Measurements from ENCODE around the gene TIMM44. TPM values are rescaled to one million over a fixed set of nuclear protein-coding genes. Genes with fewer than 3 reads are reported as not detected.
A peak's percentile ranks its signal among the peaks of the same experiment; 100 is the strongest.
"Not testable (repeated sequence)": the region's sequence is repeated elsewhere in the genome, so short reads cannot be mapped to it uniquely, and the experiment has no call there.

TIMM44 gene
- total and polyA plus RNA-seq, 4 donors: 17.7 to 35.8 (median 26.6) TPM

DNA sequence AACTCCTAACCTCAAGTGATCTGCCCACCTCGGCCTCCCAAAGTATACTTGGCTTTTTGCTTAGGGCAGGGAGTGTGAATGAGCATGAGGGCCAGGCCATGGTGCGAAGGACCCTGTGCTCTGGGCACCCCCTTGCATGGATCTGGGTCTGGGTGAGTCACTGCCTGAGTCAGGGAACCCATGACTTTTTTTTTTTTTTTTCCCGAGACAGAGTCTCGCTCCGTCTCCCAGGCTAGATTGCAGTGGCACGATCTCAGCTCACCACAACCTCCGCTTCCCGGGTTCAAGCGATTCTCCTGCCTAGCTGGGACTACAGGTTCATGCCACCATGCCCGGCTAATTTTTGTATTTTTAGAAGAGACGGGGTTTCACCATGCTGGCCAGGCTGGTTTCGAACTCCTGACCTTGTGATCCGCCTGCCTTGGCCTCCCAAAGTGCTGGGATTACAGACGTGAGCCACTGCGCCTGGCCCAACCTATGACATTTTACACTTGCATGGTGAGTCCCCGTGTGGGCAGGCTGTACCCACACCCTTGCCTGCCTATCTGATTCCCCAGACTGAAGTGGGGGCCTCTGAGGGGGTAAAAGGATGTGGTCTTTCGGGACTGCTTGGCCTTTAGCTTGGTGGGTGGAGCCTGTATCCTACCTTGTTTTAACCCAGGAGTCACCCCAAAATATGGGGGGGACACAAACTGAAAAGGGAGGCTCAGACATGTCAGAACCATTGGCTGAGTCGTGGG is 49.9 kb downstream of the TIMM44 start:
- H3K27me3 ChIP-seq (ENCODE audit: control insufficient read depth in 4 of 4, insufficient read depth in 4 of 4, low read length in 3 of 4); H3K9ac ChIP-seq (ENCODE audit: low read depth in 1 of 2, low read length in 2 of 2); H3K9me3 ChIP-seq (ENCODE audit: control insufficient read depth in 4 of 4, low read length in 3 of 4); DNase-seq (ENCODE audit: low spot score); H3K36me3 ChIP-seq (ENCODE audit: control insufficient read depth in 4 of 4, insufficient read depth in 3 of 4, low read depth in 1 of 4, low read length in 3 of 4); H3K4me3 ChIP-seq (ENCODE audit: low read depth in 1 of 3, low read length in 3 of 3); H3K27ac ChIP-seq (ENCODE audit: low read depth in 1 of 2, low read length in 2 of 2): not testable (repeated sequence)
- 89% methylated on average over 18 of the region's 18 CpGs for WGBS
- peaks cover 6 to 19% (median 9%) of the 10 kb centered on the region in 4 donors for H3K4me1 ChIP-seq (ENCODE audit: control insufficient read depth in 4 of 4, insufficient read depth in 4 of 4, low read length in 3 of 4)

DNA sequence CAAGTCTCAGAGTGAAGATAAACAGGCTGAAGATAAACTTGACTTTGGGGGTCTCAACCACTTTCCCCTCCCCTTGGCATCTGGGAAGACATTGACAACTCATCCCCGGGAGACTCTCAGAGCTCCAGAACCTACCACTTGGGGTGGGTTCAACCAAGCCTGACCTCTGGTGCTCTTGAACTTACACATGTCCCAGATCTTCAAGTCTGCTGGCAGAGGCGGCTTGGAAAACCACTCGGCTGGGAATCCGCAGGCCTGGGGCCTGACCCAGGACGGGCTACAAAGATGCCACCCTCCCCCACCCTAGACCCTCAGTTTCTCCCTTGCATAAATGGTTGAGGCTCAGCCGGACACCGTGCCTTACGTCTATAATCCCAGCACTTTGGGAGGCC is 54.6 kb downstream of the TIMM44 start:
- Histone ChIP-seq H3K4me1 (ENCODE audit: control insufficient read depth in 4 of 4, insufficient read depth in 4 of 4, low read length in 3 of 4) (peaks cover 0 to 13% (median 7%) of the 10 kb centered on the region in 4 donors), H3K4me3 (ENCODE audit: low read depth in 1 of 3, low read length in 3 of 3) (peak overlapping the region; percentile 41 to 76 (median 42)), H3K27ac (ENCODE audit: low read depth in 1 of 2, low read length in 2 of 2) (no peak overlapping the region), H3K9ac (ENCODE audit: low read depth in 1 of 2, low read length in 2 of 2) (peak overlapping the region in 1 of 2 donors; percentile 69), H3K9me3 (ENCODE audit: control insufficient read depth in 4 of 4, low read length in 3 of 4) (no peaks in the 10 kb centered on the region), H3K36me3 (ENCODE audit: control insufficient read depth in 4 of 4, insufficient read depth in 3 of 4, low read depth in 1 of 4, low read length in 3 of 4) (no peaks in the 10 kb centered on the region), H3K27me3 (ENCODE audit: control insufficient read depth in 4 of 4, insufficient read depth in 4 of 4, low read length in 3 of 4) (no peaks in the 10 kb centered on the region)
- no peak for TF ChIP-seq HNF4A (conservative IDR thresholded peaks at IDR 0.05)
- TF ChIP-seq, protein P1, sequence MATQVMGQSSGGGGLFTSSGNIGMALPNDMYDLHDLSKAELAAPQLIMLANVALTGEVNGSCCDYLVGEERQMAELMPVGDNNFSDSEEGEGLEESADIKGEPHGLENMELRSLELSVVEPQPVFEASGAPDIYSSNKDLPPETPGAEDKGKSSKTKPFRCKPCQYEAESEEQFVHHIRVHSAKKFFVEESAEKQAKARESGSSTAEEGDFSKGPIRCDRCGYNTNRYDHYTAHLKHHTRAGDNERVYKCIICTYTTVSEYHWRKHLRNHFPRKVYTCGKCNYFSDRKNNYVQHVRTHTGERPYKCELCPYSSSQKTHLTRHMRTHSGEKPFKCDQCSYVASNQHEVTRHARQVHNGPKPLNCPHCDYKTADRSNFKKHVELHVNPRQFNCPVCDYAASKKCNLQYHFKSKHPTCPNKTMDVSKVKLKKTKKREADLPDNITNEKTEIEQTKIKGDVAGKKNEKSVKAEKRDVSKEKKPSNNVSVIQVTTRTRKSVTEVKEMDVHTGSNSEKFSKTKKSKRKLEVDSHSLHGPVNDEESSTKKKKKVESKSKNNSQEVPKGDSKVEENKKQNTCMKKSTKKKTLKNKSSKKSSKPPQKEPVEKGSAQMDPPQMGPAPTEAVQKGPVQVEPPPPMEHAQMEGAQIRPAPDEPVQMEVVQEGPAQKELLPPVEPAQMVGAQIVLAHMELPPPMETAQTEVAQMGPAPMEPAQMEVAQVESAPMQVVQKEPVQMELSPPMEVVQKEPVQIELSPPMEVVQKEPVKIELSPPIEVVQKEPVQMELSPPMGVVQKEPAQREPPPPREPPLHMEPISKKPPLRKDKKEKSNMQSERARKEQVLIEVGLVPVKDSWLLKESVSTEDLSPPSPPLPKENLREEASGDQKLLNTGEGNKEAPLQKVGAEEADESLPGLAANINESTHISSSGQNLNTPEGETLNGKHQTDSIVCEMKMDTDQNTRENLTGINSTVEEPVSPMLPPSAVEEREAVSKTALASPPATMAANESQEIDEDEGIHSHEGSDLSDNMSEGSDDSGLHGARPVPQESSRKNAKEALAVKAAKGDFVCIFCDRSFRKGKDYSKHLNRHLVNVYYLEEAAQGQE (IDR thresholded peaks at IDR 0.05): no peak
- TF ChIP-seq FOXA2 (IDR thresholded peaks at IDR 0.05): no peak
- TF ChIP-seq, protein P2, sequence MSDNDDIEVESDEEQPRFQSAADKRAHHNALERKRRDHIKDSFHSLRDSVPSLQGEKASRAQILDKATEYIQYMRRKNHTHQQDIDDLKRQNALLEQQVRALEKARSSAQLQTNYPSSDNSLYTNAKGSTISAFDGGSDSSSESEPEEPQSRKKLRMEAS (IDR thresholded peaks at IDR 0.05): no peak
- no peak for TF ChIP-seq RAD21 (IDR thresholded peaks at IDR 0.05)
- no peak for TF ChIP-seq EGR1 (IDR thresholded peaks at IDR 0.05; ENCODE audit: low read depth in 2 of 2)
- TF ChIP-seq RXRA (IDR thresholded peaks at IDR 0.05): no peak
- TF ChIP-seq YY1 (IDR thresholded peaks at IDR 0.05): no peak
- no peak for TF ChIP-seq SP1 (IDR thresholded peaks at IDR 0.05)
- TF ChIP-seq TAF1 (conservative IDR thresholded peaks at IDR 0.05): no peak
- 81% methylated on average over 8 of the region's 8 CpGs for WGBS
- DNase-seq (ENCODE audit: low spot score): no peak

DNA sequence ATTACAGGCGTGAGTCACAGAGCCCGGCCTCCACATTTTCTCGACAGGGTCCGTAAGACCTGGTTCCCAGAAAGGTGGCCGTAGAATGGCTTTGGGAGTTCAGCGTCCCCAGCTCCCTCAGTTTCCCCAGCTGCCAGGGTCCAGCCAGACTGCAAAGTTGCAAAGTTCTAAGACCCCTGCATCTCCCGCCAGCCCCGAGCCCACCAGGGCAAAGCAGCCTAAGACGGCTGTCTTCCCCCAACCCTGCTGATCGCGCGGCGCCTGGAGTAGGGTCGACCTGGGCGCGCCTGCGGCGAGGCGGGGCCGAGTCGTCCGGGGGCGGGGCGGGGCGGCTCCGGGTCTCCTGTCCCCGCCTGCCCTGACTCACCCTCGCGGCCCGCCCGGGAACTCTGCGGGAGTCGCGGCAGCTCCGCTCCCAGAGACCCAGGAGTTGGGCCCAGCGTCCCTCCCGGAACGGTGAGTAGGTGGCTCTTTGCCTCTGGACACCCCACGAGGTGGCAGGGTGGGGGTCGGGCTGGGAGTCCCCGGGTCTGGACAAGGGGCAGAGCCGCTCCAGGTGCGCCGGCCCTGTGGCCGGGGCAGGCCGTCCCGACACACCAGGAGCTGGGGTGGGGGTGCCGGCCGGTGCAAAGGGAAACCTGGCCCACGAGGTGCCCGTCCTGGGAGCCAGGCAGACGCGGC is 55.2 kb downstream of the TIMM44 start, which contains the start of gene LRRC8E:
Gene LRRC8E (plus strand): TSS at position 366 of the 681 bp plus-strand sequence. CDS start 7,094 bp downstream, outside the sequence.
- TF ChIP-seq, protein P3, sequence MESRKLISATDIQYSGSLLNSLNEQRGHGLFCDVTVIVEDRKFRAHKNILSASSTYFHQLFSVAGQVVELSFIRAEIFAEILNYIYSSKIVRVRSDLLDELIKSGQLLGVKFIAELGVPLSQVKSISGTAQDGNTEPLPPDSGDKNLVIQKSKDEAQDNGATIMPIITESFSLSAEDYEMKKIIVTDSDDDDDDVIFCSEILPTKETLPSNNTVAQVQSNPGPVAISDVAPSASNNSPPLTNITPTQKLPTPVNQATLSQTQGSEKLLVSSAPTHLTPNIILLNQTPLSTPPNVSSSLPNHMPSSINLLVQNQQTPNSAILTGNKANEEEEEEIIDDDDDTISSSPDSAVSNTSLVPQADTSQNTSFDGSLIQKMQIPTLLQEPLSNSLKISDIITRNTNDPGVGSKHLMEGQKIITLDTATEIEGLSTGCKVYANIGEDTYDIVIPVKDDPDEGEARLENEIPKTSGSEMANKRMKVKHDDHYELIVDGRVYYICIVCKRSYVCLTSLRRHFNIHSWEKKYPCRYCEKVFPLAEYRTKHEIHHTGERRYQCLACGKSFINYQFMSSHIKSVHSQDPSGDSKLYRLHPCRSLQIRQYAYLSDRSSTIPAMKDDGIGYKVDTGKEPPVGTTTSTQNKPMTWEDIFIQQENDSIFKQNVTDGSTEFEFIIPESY (IDR thresholded peaks at IDR 0.05): no peak
- TF ChIP-seq RAD21 (IDR thresholded peaks at IDR 0.05) (no peak), YY1 (IDR thresholded peaks at IDR 0.05) (no peak), GABPA (IDR thresholded peaks at IDR 0.05 in 1 of 2, conservative IDR thresholded peaks at IDR 0.05 in 1 of 2) (no peak), JUND (IDR thresholded peaks at IDR 0.05) (no peak), RXRA (IDR thresholded peaks at IDR 0.05) (no peak), TAF1 (conservative IDR thresholded peaks at IDR 0.05) (no peak), HNF4A (conservative IDR thresholded peaks at IDR 0.05) (no peak), FOXA2 (IDR thresholded peaks at IDR 0.05) (no peak), SP1 (IDR thresholded peaks at IDR 0.05) (no peak), EGR1 (IDR thresholded peaks at IDR 0.05; ENCODE audit: low read depth in 2 of 2) (no peak), HNF4G (IDR thresholded peaks at IDR 0.05) (no peak)
- TF ChIP-seq, protein P2 (IDR thresholded peaks at IDR 0.05): no peak
- TF ChIP-seq, protein P4, sequence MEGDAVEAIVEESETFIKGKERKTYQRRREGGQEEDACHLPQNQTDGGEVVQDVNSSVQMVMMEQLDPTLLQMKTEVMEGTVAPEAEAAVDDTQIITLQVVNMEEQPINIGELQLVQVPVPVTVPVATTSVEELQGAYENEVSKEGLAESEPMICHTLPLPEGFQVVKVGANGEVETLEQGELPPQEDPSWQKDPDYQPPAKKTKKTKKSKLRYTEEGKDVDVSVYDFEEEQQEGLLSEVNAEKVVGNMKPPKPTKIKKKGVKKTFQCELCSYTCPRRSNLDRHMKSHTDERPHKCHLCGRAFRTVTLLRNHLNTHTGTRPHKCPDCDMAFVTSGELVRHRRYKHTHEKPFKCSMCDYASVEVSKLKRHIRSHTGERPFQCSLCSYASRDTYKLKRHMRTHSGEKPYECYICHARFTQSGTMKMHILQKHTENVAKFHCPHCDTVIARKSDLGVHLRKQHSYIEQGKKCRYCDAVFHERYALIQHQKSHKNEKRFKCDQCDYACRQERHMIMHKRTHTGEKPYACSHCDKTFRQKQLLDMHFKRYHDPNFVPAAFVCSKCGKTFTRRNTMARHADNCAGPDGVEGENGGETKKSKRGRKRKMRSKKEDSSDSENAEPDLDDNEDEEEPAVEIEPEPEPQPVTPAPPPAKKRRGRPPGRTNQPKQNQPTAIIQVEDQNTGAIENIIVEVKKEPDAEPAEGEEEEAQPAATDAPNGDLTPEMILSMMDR (IDR thresholded peaks at IDR 0.05; ENCODE audit: low read depth, low read length, missing input control): no peak
- Histone ChIP-seq H3K27ac (ENCODE audit: low read depth in 1 of 2, low read length in 2 of 2) (no peak within 1 kb of the TSS), H3K36me3 (ENCODE audit: control insufficient read depth in 4 of 4, insufficient read depth in 3 of 4, low read depth in 1 of 4, low read length in 3 of 4) (no peaks in the 10 kb centered on the region), H3K4me3 (ENCODE audit: low read depth in 1 of 3, low read length in 3 of 3) (peak within 1 kb of the TSS; percentile 41 to 76 (median 42)), H3K4me1 (ENCODE audit: control insufficient read depth in 4 of 4, insufficient read depth in 4 of 4, low read length in 3 of 4) (peaks cover 0 to 13% (median 6%) of the 10 kb centered on the region in 4 donors), H3K27me3 (ENCODE audit: control insufficient read depth in 4 of 4, insufficient read depth in 4 of 4, low read length in 3 of 4) (no peaks in the 10 kb centered on the region), H3K9ac (ENCODE audit: low read depth in 1 of 2, low read length in 2 of 2) (peak within 1 kb of the TSS in 1 of 2 donors; percentile 69), H3K9me3 (ENCODE audit: control insufficient read depth in 4 of 4, low read length in 3 of 4) (no peaks in the 10 kb centered on the region)
- DNase-seq (ENCODE audit: low spot score): peak; percentile 60
- WGBS: 10% methylated on average over 53 of the region's 53 CpGs
